MCF 10A (cell line): ENCODE data around the gene PAX6. TPM values are rescaled to one million over a fixed set of nuclear protein-coding genes. Genes with fewer than 3 reads are reported as not detected.

Source experiments
- BruUV-seq: library from RNA; stranded (reverse); fragments of 400-500 nt; replicated peaks from 2 replicates; lab custom pipeline; 2021; lab: Mats Ljungman, UMichigan
- CTCF ChIA-PET: fragments of 300-600 bp; sonication (Branson Sonifier 250); formaldehyde crosslinking; extraction: SDS; loops from one replicate; lab custom pipeline; 2021; ENCODE audit warnings: antibody characterized with exemption, inconsistent platforms; lab: Yijun Ruan, JAX
- POLR2A ChIA-PET: fragments of 300-600, 350-650 bp; sonication (Branson Sonifier 250); formaldehyde crosslinking; extraction: SDS; loops from one replicate; lab custom pipeline; 2020; ENCODE audit warnings: antibody characterized with exemption, inconsistent platforms; lab: Yijun Ruan, JAX
- DNase-seq: peaks from one replicate; pipeline ENCODE4 v3.0.0-alpha.2; 2018; ENCODE audit not compliant: unreplicated experiment
- H3K27ac Mint-ChIP-seq: one replicate; pipeline ENCODE4 v1.8.0; 2022; ENCODE audit warnings: mild to moderate bottlenecking, low read depth, mixed read lengths; ENCODE audit not compliant: unreplicated experiment
- H3K27me3 Mint-ChIP-seq: one replicate; pipeline ENCODE4 v1.8.0; 2022; ENCODE audit warnings: mixed read lengths; ENCODE audit not compliant: insufficient read depth, unreplicated experiment
- H3K36me3 Mint-ChIP-seq: one replicate; pipeline ENCODE4 v1.8.0; 2022; ENCODE audit warnings: mild to moderate bottlenecking, moderate library complexity, mixed read lengths; ENCODE audit not compliant: insufficient read depth, unreplicated experiment
- H3K4me1 Mint-ChIP-seq: one replicate; pipeline ENCODE4 v1.8.0; 2022; ENCODE audit warnings: mixed read lengths; ENCODE audit not compliant: insufficient read depth, unreplicated experiment
- H3K4me3 Mint-ChIP-seq: one replicate; pipeline ENCODE4 v1.8.0; 2022; ENCODE audit warnings: mild to moderate bottlenecking, moderate library complexity, mixed read lengths; ENCODE audit not compliant: unreplicated experiment
- H3K9me3 Mint-ChIP-seq: one replicate; pipeline ENCODE4 v1.8.0; 2022; ENCODE audit warnings: mixed read lengths; ENCODE audit not compliant: unreplicated experiment
- CTCF ChIP-seq: fragments of 200-600 bp; IDR thresholded peaks from one replicate; pipeline ENCODE4 v1.8.0; 2022; ENCODE audit warnings: antibody characterized with exemption, mild to moderate bottlenecking; ENCODE audit not compliant: unreplicated experiment
- intact Hi-C: fragments of 100-400 bp; cut with micrococcal nuclease; formaldehyde crosslinking; loops from 2 replicates; pipeline ENCODE4 v1.14.1; 2022
- total RNA-seq: library from RNA; stranded (reverse); gene quantifications from 2 replicates; pipeline ENCODE4 v1.2.3, GENCODE V29; 2022

Gene PAX6
- total RNA-seq, 1 experiment from 2014 or later = not detected

- CTCF ChIA-PET = no interaction called here
Observed at GRCh38 chr11:31818425-31818755, 7.3 kb upstream of the PAX6 start.

GRCh38 chr11:31817621-31818424 lies 6.7 kb upstream of the PAX6 start:
- CTCF ChIA-PET = no interaction called here
- intact Hi-C loops = no loop called here
- peaks cover 13% of the 10 kb centered on the region for H3K27me3 Mint-ChIP-seq
- no peak for DNase-seq
- H3K36me3 Mint-ChIP-seq = no peaks in the 10 kb centered on the region
- TF ChIP-seq CTCF = no peak
- H3K4me1 Mint-ChIP-seq = no peaks in the 10 kb centered on the region
- POLR2A ChIA-PET = no interaction called here
- no peak overlapping the region for H3K27ac Mint-ChIP-seq
- no peak overlapping the region for H3K4me3 Mint-ChIP-seq
- BruUV-seq = no TSS peak
- no peaks in the 10 kb centered on the region for H3K9me3 Mint-ChIP-seq

More at GRCh38 chr11:31818425-31818755, 7.3 kb upstream of the PAX6 start:
- H3K4me3 Mint-ChIP-seq = no peak overlapping the region
- POLR2A ChIA-PET = no interaction called here
- no peak for DNase-seq
- no peaks in the 10 kb centered on the region for H3K4me1 Mint-ChIP-seq
- no peaks in the 10 kb centered on the region for H3K9me3 Mint-ChIP-seq
- H3K36me3 Mint-ChIP-seq = no peaks in the 10 kb centered on the region
- peaks cover 13% of the 10 kb centered on the region for H3K27me3 Mint-ChIP-seq
- TF ChIP-seq CTCF = no peak
- H3K27ac Mint-ChIP-seq = no peak overlapping the region
- intact Hi-C loops = no loop called here
- no TSS peak for BruUV-seq

- intact Hi-C loops = no loop called here
- BruUV-seq = no TSS peak
- no peak for DNase-seq
- no peak overlapping the region for H3K27ac Mint-ChIP-seq
- CTCF ChIA-PET = no interaction called here
- no peaks in the 10 kb centered on the region for H3K36me3 Mint-ChIP-seq
- H3K27me3 Mint-ChIP-seq = peaks cover 13% of the 10 kb centered on the region
- no peak for TF ChIP-seq CTCF
- H3K4me1 Mint-ChIP-seq = no peaks in the 10 kb centered on the region
- no peaks in the 10 kb centered on the region for H3K9me3 Mint-ChIP-seq
- POLR2A ChIA-PET = no interaction called here
- H3K4me3 Mint-ChIP-seq = no peak overlapping the region
Observed at GRCh38 chr11:31817054-31817620, 6.0 kb upstream of the PAX6 start.

GRCh38 chr11:31816468-31817053 lies 5.4 kb upstream of the PAX6 start:
- Mint-ChIP-seq H3K27ac (no peak overlapping the region), H3K27me3 (peaks cover 13% of the 10 kb centered on the region), H3K36me3 (no peaks in the 10 kb centered on the region), H3K9me3 (no peaks in the 10 kb centered on the region), H3K4me3 (no peak overlapping the region), H3K4me1 (no peaks in the 10 kb centered on the region)
- no peak for TF ChIP-seq CTCF
- ChIA-PET CTCF (no interaction called here), POLR2A (no interaction called here)
- BruUV-seq = no TSS peak
- DNase-seq = no peak
- intact Hi-C loops = no loop called here
